Skeletal muscle tissue (tissue), 4 donors: ENCODE measurements around the gene NAA80. TPM values are rescaled to one million over a fixed set of nuclear protein-coding genes. Genes with fewer than 3 reads are reported as not detected.

ENCODE experiments used
- H3K27ac ChIP-seq: one replicate; pipeline ENCODE4 v1.7.0; 2013; ENCODE audit warnings: mild to moderate bottlenecking, low read depth, low read length, inconsistent platforms
- H3K27me3 ChIP-seq, 3 donors: one replicate each; pipeline ENCODE4 v1.7.0; 2013; ENCODE audit warnings: low read length in 3 of 3; ENCODE audit not compliant: control insufficient read depth in 3 of 3, insufficient read depth in 3 of 3
- H3K36me3 ChIP-seq, 3 donors: one replicate each; pipeline ENCODE4 v1.7.0; 2013; ENCODE audit warnings: low read length in 3 of 3; ENCODE audit not compliant: control insufficient read depth in 3 of 3, insufficient read depth in 3 of 3
- H3K4me1 ChIP-seq, 3 donors: one replicate each; pipeline ENCODE4 v1.7.0; 2013; ENCODE audit warnings: low read length in 3 of 3, mild to moderate bottlenecking in 3 of 3; ENCODE audit not compliant: control insufficient read depth in 3 of 3, insufficient read depth in 3 of 3
- H3K4me3 ChIP-seq, 3 donors: one replicate each; pipeline ENCODE4 v1.7.0; 2013; ENCODE audit warnings: low read length in 3 of 3
- H3K9ac ChIP-seq, 3 donors: one replicate each; pipeline ENCODE4 v1.7.0; 2013; ENCODE audit warnings: low read length in 3 of 3, mild to moderate bottlenecking in 3 of 3, moderate library complexity in 2 of 3, low read depth in 1 of 3
- H3K9me3 ChIP-seq, 3 donors: one replicate each; pipeline ENCODE4 v1.7.0; 2013; ENCODE audit warnings: low read length in 3 of 3; ENCODE audit not compliant: control insufficient read depth in 3 of 3
- total RNA-seq: library from RNA; depleted of rRNA; stranded (reverse); fragments of >200 nt; gene quantifications from one replicate; pipeline ENCODE4 v1.2.3, GENCODE V29; 2014
- donor health status: Osteomylitis.

The NAA80 gene
- total RNA-seq, 1 donor from 2014 or later: 1.6 TPM

- Histone ChIP-seq H3K36me3 (no peaks in the 10 kb centered on the region), H3K4me1 (peaks cover 56 to 71% (median 61%) of the 10 kb centered on the region in 3 donors), H3K4me3 (peak overlapping the region in 1 of 3 donors; percentile 76), H3K9ac (peak overlapping the region in 1 of 3 donors; percentile 90), H3K27ac (no peak overlapping the region), H3K9me3 (no peaks in the 10 kb centered on the region), H3K27me3 (peaks cover 0 to 3% (median 0%) of the 10 kb centered on the region in 3 donors)
These were observed 28.6 kb downstream of the NAA80 start for GRCh38 chr3:50270422-50271224.

- Histone ChIP-seq H3K9ac (peak overlapping the region; percentile 21 to 90 (median 64)), H3K4me1 (peaks cover 62 to 77% (median 68%) of the 10 kb centered on the region in 3 donors), H3K36me3 (no peaks in the 10 kb centered on the region), H3K27ac (no peak overlapping the region), H3K4me3 (peak overlapping the region in 2 of 3 donors; percentile 64 to 76), H3K27me3 (peaks cover 0 to 3% (median 0%) of the 10 kb centered on the region in 3 donors), H3K9me3 (no peaks in the 10 kb centered on the region)
These were observed 29.2 kb downstream of the NAA80 start for GRCh38 chr3:50269977-50270413.

DNA sequence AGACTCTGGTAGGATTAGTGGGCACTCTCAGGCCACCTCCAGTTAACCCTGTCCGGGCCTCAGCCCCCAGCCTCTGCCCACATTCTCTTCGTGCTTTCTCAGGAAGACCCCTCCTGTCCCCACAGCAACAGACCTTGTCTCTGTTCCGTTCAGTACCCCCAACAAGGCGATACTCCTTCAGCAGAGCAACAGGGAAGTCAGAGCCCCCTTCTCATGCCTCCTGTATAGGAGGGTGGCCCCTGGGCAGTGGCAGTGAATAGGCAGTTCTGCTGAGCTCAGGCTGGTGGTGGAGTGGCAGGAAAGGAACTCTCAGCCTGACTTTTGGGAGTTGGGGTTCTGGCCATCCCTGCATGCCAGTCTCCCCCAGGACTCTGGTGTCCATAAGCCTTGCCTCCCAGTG lies 29.7 kb downstream of the NAA80 start:
- H3K4me1 ChIP-seq: peaks cover 66 to 80% (median 69%) of the 10 kb centered on the region in 3 donors
- no peaks in the 10 kb centered on the region for H3K36me3 ChIP-seq
- peak overlapping the region; percentile 69 for H3K27ac ChIP-seq
- H3K9me3 ChIP-seq: no peaks in the 10 kb centered on the region
- H3K9ac ChIP-seq: peak overlapping the region; percentile 64 to 90 (median 70)
- H3K4me3 ChIP-seq: peak overlapping the region; percentile 24 to 76 (median 64)
- H3K27me3 ChIP-seq: peaks cover 0 to 1% (median 0%) of the 10 kb centered on the region in 3 donors

GRCh38 chr3:50268703-50269451 lies 30.3 kb downstream of the NAA80 start, which contains the start of gene SEMA3B:
Gene SEMA3B (plus strand): TSS chr3:50269147. CDS start chr3:50269241, 94 bp downstream.
- Histone ChIP-seq H3K9ac (peak within 1 kb of the TSS; percentile 83 to 90 (median 86)), H3K27me3 (no peaks in the 10 kb centered on the region), H3K36me3 (no peaks in the 10 kb centered on the region), H3K9me3 (no peaks in the 10 kb centered on the region), H3K27ac (peak within 1 kb of the TSS; percentile 79), H3K4me1 (peaks cover 68 to 82% (median 70%) of the 10 kb centered on the region in 3 donors), H3K4me3 (peak within 1 kb of the TSS; percentile 74 to 87 (median 76))

DNA sequence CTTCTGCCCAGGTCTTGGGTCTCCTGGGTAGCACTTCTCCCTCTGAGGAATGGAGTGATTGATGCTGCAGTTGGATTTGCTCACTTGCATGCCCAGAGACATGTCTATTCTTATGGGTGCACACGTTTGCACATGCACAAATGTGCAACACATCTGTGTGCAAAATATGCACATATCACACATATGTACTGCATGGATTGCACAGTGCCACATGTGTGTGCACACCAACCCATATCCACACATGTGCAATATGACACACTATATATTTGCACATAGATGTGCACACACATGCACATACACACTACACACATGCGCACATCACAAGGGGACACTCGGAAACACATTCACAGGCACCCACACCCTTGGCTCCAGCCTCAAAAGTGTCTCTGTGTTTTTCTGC lies 30.9 kb downstream of the NAA80 start:
- peak overlapping the region; percentile 83 to 90 (median 86) for H3K9ac ChIP-seq
- H3K9me3 ChIP-seq: no peaks in the 10 kb centered on the region
- H3K27ac ChIP-seq: peak overlapping the region; percentile 69
- no peaks in the 10 kb centered on the region for H3K27me3 ChIP-seq
- peak overlapping the region; percentile 74 to 87 (median 76) for H3K4me3 ChIP-seq
- H3K4me1 ChIP-seq: peaks cover 66 to 78% (median 71%) of the 10 kb centered on the region in 3 donors
- no peaks in the 10 kb centered on the region for H3K36me3 ChIP-seq

- H3K9me3 ChIP-seq: no peaks in the 10 kb centered on the region
- peak overlapping the region; percentile 83 to 90 (median 86) for H3K9ac ChIP-seq
- peak overlapping the region; percentile 79 for H3K27ac ChIP-seq
- no peaks in the 10 kb centered on the region for H3K27me3 ChIP-seq
- H3K36me3 ChIP-seq: no peaks in the 10 kb centered on the region
- peaks cover 67 to 74% (median 67%) of the 10 kb centered on the region in 3 donors for H3K4me1 ChIP-seq
- peak overlapping the region; percentile 75 to 87 (median 76) for H3K4me3 ChIP-seq
These were observed 31.8 kb downstream of the NAA80 start for GRCh38 chr3:50267280-50267913.

- H3K27me3 ChIP-seq: no peaks in the 10 kb centered on the region
- peak overlapping the region; percentile 83 to 90 (median 86) for H3K9ac ChIP-seq
- H3K4me1 ChIP-seq: peaks cover 67 to 74% (median 67%) of the 10 kb centered on the region in 3 donors
These were observed 32.4 kb downstream of the NAA80 start for GRCh38 chr3:50266836-50267235.

GRCh38 chr3:50266017-50266416 lies 33.2 kb downstream of the NAA80 start:
- H3K4me1 ChIP-seq: peaks cover 74 to 76% (median 75%) of the 10 kb centered on the region in 3 donors
- H3K27me3 ChIP-seq: no peaks in the 10 kb centered on the region
- no peaks in the 10 kb centered on the region for H3K9me3 ChIP-seq
- H3K27ac ChIP-seq: peak overlapping the region; percentile 79
- H3K4me3 ChIP-seq: peak overlapping the region in 2 of 3 donors; percentile 75 to 87
- no peaks in the 10 kb centered on the region for H3K36me3 ChIP-seq
- H3K9ac ChIP-seq: peak overlapping the region in 1 of 3 donors; percentile 90

More at GRCh38 chr3:50266836-50267235, 32.4 kb downstream of the NAA80 start:
- no peaks in the 10 kb centered on the region for H3K36me3 ChIP-seq
- H3K9me3 ChIP-seq: no peaks in the 10 kb centered on the region
- H3K4me3 ChIP-seq: peak overlapping the region; percentile 75 to 87 (median 76)
- H3K27ac ChIP-seq: peak overlapping the region; percentile 79

DNA sequence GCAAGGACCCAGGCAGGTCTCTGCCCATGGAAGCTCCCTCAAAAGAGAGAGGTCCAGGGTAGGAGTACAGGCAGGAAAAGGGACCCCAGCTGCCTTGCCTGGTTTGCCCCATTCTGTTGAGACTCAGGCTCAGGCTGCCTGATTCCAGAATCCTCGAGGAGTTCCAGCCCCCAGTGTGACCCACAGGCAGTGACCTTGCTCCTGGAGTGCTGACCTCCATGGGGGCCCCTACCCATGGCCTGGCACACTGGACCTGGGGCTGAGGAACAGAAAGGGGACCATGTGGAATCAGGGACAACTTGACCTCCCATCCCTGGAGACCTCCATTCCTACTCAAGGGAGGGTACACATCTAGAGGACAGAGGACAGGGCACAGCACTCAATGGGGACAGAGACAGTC lies 33.6 kb downstream of the NAA80 start:
- peak overlapping the region; percentile 70 for H3K27ac ChIP-seq
- no peaks in the 10 kb centered on the region for H3K36me3 ChIP-seq
- peak overlapping the region in 1 of 3 donors; percentile 13 for H3K4me3 ChIP-seq
- peaks cover 76 to 79% (median 78%) of the 10 kb centered on the region in 3 donors for H3K4me1 ChIP-seq
- H3K27me3 ChIP-seq: no peaks in the 10 kb centered on the region
- no peaks in the 10 kb centered on the region for H3K9me3 ChIP-seq
- H3K9ac ChIP-seq: peak overlapping the region in 2 of 3 donors; percentile 5 to 90
